Measurements from ENCODE around the gene RHEX. TPM values are rescaled to one million over a fixed set of nuclear protein-coding genes. Genes with fewer than 3 reads are reported as not detected.

The RHEX gene
- polyA plus RNA-seq, 1 of the 3 experiments (the other 2 are of a cell fraction) = not detected

GRCh38 chr1:206103979-206104378 lies 51.0 kb downstream of the RHEX start:
- no peaks in the 10 kb centered on the region for H3K79me2 ChIP-seq (ENCODE audit: insufficient read depth)
- 90% methylated on average over 9 of the region's 10 CpGs for WGBS (ENCODE audit: low lambda C conversion rate)
- DNase-seq = no peak
- TF ChIP-seq TCF12 (IDR thresholded peaks at IDR 0.05) (no peak), SMC3 (IDR thresholded peaks at IDR 0.05; ENCODE audit: low read depth, low read length) (no peak), EP300 (IDR thresholded peaks at IDR 0.05; ENCODE audit: borderline replicate concordance in 1 of 2, low read depth in 1 of 2, low read length in 1 of 2) (no peak), IRF3 (IDR thresholded peaks at IDR 0.05; ENCODE audit: low read depth, low read length) (no peak), YY1 (IDR thresholded peaks at IDR 0.05; ENCODE audit: low read depth) (no peak), MXI1 (IDR thresholded peaks at IDR 0.05; ENCODE audit: low read depth, low read length) (no peak), CTCF (IDR thresholded peaks at IDR 0.05) (no peak), MEF2A (IDR thresholded peaks at IDR 0.05; ENCODE audit: borderline replicate concordance, low read depth) (no peak), TEAD4 (IDR thresholded peaks at IDR 0.05; ENCODE audit: borderline replicate concordance, insufficient read depth) (no peak), TAF1 (IDR thresholded peaks at IDR 0.05; ENCODE audit: borderline replicate concordance, low read depth, low read length) (no peak)
- no peak overlapping the region for H3K9ac ChIP-seq
- no peak overlapping the region for H3K4me2 ChIP-seq
- no peak overlapping the region for H2AFZ ChIP-seq (ENCODE audit: low read depth)
- no peaks in the 10 kb centered on the region for H3K9me3 ChIP-seq
- H3K4me1 ChIP-seq (ENCODE audit: control insufficient read depth in 1 of 2, insufficient read depth in 2 of 2, low read depth in 1 of 2, low read length in 1 of 2) = peaks cover 0 to 8% of the 10 kb centered on the region in 2 experiments; a peak in 1 of 4 replicates
- peaks cover 11% of the 10 kb centered on the region; the same call in 1 of the 2 replicates for H3K27me3 ChIP-seq (ENCODE audit: insufficient read depth)
- no peaks in the 10 kb centered on the region for H3F3A ChIP-seq (replicated peaks; ENCODE audit: insufficient read depth)
- H3K36me3 ChIP-seq (replicated peaks in 1 of 2; ENCODE audit: control insufficient read depth in 1 of 2, insufficient read depth in 2 of 2, low read length in 1 of 2) = no peaks in the 10 kb centered on the region
- POLR2A ChIA-PET = interaction anchor here (1.4 kb wide), 1 partner anchor 73 kb away, joined by 5 read pairs; no protein-coding TSS in a partner anchor
- no peak overlapping the region for H3K4me3 ChIP-seq (ENCODE audit: low read depth in 2 of 2, low read length in 1 of 2)
- CTCF ChIA-PET = interaction anchor here (0.7 to 13.9 kb wide), 5 partner anchors 8 to 126 kb away, joined by 3 to 248 read pairs (median 73); no protein-coding TSS in a partner anchor
- H4K20me1 ChIP-seq (ENCODE audit: insufficient read depth) = no peaks in the 10 kb centered on the region
- H3K9me2 ChIP-seq = no peaks in the 10 kb centered on the region
- no peak overlapping the region for H3K27ac ChIP-seq (ENCODE audit: low read depth in 2 of 2, low read length in 1 of 2)

GRCh38 chr1:206105464-206105995 lies 52.6 kb downstream of the RHEX start:
- POLR2A ChIA-PET = interaction anchor here (0.7 to 1.1 kb wide), 4 partner anchors 14 to 75 kb away, joined by 3 to 5 read pairs (median 4); no protein-coding TSS in a partner anchor
- CTCF ChIA-PET = interaction anchor here (0.9 to 13.9 kb wide), 21 partner anchors 9 to 448 kb away, joined by 3 to 248 read pairs (median 5); partner anchors contain the start of gene AVPR1B
- WGBS (ENCODE audit: low lambda C conversion rate) = 81% methylated on average over 4 of the region's 4 CpGs
- TF ChIP-seq RXRA (IDR thresholded peaks at IDR 0.05; ENCODE audit: borderline replicate concordance, low read depth) (no peak), TEAD4 (IDR thresholded peaks at IDR 0.05; ENCODE audit: borderline replicate concordance, insufficient read depth) (no peak), EZH2phosphoT487 (IDR thresholded peaks at IDR 0.05; ENCODE audit: borderline replicate concordance, low read depth) (no peak), MXI1 (IDR thresholded peaks at IDR 0.05; ENCODE audit: low read depth, low read length) (no peak), RFX5 (IDR thresholded peaks at IDR 0.05; ENCODE audit: low read length) (no peak), GABPA (IDR thresholded peaks at IDR 0.05; ENCODE audit: low read depth) (no peak), CHD2 (IDR thresholded peaks at IDR 0.05; ENCODE audit: low read length, partially characterized antibody) (no peak), REST (IDR thresholded peaks at IDR 0.05; ENCODE audit: low read depth, low read length) (no peak), PBX3 (IDR thresholded peaks at IDR 0.05) (no peak), YY1 (IDR thresholded peaks at IDR 0.05; ENCODE audit: low read depth) (no peak)

More at GRCh38 chr1:206105464-206105995, 52.6 kb downstream of the RHEX start:
- Histone ChIP-seq H3K4me2 (peak overlapping the region; percentile 39; the same call in 1 of the 2 replicates), H2AFZ (ENCODE audit: low read depth) (peak overlapping the region; percentile 73; the same call in 1 of the 2 replicates), H3K4me1 (ENCODE audit: control insufficient read depth in 1 of 2, insufficient read depth in 2 of 2, low read depth in 1 of 2, low read length in 1 of 2) (peaks cover 0 to under 1% of the 10 kb centered on the region in 2 experiments; a peak in 1 of 4 replicates), H3K9ac (no peak overlapping the region), H3F3A (replicated peaks; ENCODE audit: insufficient read depth) (no peaks in the 10 kb centered on the region), H3K79me2 (ENCODE audit: insufficient read depth) (no peaks in the 10 kb centered on the region), H3K27me3 (ENCODE audit: insufficient read depth) (peaks cover 11% of the 10 kb centered on the region; the same call in 1 of the 2 replicates), H3K36me3 (replicated peaks in 1 of 2; ENCODE audit: control insufficient read depth in 1 of 2, insufficient read depth in 2 of 2, low read length in 1 of 2) (no peaks in the 10 kb centered on the region), H3K9me2 (no peaks in the 10 kb centered on the region), H3K4me3 (ENCODE audit: low read depth in 2 of 2, low read length in 1 of 2) (peak overlapping the region in 1 of 2 experiments; percentile 48; a peak in 2 of 4 replicates), H3K9me3 (no peaks in the 10 kb centered on the region), H4K20me1 (ENCODE audit: insufficient read depth) (no peaks in the 10 kb centered on the region), H3K27ac (ENCODE audit: low read depth in 2 of 2, low read length in 1 of 2) (peak overlapping the region in 1 of 2 experiments; percentile 65; a peak in 2 of 4 replicates)
- DNase-seq = no peak

All from SK-N-SH (cell line).